Measurements from ENCODE around the gene CLTCL1. TPM values are rescaled to one million over a fixed set of nuclear protein-coding genes. Genes with fewer than 3 reads are reported as not detected.
"Not testable (repeated sequence)": the region's sequence is repeated elsewhere in the genome, so short reads cannot be mapped to it uniquely, and the experiment has no call there.

Gene CLTCL1
- total RNA-seq, 1 donor from 2014 or later = 4.5 TPM

DNA sequence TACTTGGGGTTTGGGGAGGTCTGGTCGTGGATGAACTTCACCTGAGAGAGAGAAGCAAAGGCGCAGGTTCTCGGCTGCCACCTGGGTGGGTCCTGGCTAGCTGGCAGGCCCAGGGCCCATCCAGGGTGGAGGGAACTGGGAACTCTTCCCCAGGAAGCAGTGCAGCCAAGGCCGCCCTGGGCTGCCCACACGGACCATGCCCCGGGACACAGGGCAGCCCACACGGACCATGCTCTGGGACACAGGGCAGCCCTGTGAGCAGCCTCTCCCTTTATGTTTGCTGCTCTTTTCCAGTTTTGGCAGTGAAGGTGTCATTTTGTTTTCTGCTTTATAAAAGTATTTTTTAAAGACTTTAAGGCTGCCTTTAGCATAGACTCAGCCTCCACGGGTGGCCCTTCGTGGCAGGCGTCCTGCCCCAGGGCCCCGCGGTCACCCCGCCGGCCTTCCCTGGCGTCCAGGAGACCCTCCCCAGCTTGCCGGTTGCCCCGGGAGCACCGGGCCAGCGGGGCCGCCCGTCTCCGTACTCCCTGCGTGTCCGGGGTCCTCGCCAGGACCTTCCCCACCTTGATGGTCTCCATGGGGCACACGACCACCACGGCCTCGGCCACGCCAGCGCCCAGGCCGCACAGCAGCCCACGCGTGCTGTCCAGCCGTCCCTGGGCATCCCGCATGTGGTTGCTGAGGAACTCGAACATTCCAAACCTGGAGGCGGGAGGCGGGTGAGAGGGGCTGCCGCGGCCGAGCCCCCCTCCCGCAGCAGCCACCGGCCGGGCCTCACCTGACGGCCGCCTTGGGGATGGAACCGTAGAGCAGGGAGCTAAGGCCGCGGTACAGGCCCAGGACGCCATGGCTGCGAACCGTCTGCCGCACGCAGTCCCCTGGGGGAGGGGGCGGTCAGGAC, 114.1 kb downstream of the CLTCL1 start:
- ATAC-seq (peak; percentile 31), DNase-seq (ENCODE audit: low spot score) (peak; percentile 74)

DNA sequence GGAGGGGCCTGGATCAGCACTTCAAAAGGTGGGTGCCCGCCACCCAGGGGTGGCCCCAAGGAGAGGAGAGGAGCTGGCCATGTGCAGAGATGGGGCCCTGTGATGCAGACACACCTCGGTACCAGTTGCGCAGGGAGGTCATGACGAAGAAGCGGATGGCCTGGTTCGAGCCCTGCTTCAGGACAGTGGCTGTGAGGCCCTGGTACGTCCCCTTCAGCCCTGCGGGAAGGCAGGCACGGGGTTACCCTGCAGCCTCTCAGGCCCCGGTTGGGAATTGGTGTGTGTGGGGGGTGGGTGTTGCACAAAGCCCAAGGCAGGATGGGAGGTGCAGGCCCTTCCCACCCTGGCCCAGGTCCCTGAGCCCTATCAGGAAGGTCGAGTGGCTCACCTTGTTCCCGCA, 114.8 kb downstream of the CLTCL1 start:
- no peak for DNase-seq (ENCODE audit: low spot score)
- ATAC-seq = no peak

DNA sequence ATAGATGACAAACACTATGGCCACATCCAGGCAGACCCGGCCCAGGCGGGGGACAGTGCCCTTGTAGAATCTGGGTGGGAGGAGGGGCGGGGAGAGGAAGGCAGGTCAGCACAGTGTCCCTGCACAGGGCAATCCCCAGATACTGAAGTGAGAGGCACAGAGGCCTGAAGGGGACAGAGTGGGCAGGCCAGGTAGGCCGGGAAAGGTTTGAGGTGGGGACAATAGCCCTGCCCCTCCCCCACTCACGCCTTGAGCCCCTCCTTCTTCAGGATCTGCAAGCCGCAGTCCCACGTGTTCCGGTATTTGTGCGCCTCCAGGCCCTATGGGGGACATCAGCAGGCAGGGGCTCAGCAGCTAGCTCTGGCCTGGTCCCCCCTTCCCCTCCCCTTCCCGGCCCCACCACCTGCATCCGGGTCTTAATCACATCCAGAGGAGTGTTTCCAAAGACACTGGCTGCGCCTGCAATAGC, 115.3 kb downstream of the CLTCL1 start:
- ATAC-seq (no peak), DNase-seq (ENCODE audit: low spot score) (no peak)

DNA sequence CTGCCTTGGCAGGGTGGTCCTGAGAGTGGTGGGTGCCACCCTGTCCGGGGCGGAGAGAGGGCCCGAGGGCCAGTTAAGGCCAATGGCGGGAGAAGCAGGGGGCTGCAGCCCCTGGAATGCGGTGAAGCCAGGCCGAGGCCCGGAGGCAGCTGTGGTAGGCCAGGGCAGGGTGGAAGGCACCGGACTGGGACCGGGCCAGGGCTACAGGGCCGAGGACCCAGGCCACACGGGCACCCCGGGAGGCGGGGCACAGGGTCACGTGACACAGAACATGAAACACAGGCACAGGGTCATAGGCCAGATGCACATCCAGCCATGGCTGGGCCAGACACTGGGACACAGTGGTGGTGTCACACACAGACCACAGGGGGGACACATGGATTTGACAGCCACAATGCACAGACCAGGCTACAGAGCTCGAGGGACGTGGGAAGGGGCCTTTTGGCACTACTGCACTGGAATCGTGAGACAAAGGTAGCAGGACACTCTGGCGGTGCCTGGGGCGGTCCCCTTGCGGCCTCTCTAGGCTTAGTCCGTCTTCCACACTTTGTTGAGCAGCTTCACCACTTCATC, 115.8 kb downstream of the CLTCL1 start:
- ATAC-seq (no peak), DNase-seq (ENCODE audit: low spot score) (peak; percentile 72)

DNA sequence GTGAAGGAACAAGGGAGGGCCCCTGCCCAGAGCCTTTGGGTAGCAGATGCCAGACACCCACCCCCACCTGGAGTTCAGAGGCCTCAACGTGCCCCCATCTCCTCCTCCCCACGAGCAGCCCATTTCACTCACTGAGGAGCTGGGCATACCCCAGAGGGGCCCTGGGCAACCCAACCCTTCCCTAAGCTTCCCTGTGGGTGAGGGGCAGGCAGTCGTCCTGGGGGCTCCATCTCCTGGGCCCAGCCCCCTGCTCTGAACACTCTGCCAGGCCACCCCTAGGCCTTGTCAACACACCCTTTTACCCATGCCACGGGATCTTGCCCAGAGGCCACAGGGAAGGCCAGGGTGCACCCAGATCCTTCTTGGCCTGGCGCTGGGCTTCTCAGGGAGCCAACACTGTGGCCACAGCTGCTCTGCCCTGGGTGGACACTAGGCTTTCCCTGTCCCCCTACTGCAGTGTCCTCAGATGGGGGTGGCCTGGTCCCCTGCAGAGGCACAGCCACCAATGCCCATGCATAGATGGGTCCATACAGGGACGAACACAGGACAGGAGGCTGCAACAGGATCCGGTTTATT, 116.4 kb downstream of the CLTCL1 start:
- peak; percentile 62 for DNase-seq (ENCODE audit: low spot score)
- no peak for ATAC-seq

DNA sequence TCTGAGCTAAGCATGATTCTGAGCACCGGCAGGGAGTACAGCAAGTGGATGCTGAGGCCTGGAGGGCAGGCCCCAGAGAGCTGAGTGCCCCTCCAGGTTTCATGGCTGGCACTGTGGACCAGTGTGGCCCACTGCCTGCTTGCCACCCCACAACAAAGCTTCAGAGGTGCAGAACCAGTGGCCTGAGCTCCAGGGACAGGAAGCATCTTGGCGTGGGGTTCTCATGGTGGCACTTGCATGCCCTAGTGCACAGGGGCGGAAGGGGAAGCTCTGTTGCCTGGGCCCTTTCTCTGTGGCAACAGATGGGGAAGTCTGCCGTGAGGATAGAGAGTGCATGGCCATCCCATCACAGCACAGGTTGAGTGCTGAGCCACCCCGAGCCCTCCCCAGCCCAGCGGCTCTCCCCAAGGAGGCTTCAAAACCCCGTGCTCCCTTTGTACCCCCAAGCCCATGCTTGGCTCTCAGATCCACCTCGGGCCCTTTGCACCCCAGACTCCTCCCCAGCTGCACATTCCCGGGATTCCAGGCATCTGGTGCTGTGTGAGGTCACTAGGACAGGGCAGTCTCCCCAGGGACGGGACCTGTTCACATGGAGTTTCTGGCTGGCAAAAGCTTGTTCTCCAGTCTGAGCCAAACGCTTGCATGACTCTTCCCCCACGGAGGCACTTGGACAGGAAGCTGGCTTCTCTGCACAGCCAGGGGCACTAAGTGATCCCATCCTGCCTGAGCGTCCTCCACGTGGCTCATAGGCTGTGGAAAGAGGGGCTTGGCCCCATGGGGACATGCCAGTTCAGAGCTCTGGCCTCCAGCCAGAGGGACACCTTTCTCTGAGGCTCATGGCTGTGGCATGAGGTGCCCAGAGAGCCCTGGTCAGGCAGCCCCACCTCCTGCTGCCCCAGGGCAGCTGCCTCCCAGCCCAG, 117.2 kb downstream of the CLTCL1 start:
- DNase-seq (ENCODE audit: low spot score) = peak; percentile 90

DNA sequence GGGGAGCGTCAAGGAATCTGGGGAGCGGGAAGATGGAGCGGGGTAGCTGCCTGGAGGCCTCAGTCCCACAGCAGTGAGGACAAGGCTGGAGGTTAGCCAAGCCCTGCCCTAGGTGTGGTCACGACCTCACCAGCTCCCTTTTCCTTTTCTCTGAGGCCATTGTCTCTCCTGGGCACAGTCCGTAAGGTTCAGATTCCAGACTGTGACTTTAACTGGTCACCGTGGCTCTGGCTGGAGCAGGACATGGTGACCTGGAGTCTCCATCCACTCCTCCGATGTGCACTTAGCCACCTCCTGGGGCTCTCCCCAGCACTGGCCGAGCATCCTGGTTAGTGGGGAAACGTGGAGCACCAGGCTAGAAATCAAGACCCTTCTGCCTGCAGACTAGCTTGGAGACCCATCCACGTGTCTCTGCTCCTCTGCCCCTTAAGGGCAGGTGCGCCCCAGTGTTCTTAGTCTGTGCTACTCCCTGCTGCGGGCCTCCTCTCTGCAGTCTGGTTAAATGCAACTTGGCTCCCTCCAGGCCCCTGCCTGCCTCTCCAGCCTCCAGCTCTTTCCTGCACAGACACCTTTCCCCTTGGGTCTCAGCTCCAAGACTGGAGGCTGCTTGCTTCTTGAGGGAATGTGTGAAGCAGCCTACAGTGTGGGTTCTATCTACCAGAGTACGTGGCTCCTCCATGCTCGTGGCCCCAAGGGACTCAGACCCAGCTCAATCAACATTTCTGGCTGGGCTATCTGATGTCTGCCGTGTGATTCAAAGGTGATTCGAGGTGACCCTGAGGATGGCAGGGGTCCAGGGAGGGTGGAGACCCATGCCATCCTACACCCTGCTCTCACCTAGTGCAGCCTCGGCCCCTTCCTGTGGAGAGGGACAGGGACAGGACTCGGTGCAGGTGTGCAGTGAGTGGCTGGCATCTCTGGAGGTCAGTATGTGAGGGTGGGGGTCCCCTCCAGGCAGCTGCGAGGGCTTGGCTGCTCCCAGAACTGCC, 118.2 kb downstream of the CLTCL1 start:
- no peak for DNase-seq (ENCODE audit: low spot score)

More for the DNA sequence above, 117.2 kb downstream of the CLTCL1 start:
- peak; percentile 25 for ATAC-seq

DNA sequence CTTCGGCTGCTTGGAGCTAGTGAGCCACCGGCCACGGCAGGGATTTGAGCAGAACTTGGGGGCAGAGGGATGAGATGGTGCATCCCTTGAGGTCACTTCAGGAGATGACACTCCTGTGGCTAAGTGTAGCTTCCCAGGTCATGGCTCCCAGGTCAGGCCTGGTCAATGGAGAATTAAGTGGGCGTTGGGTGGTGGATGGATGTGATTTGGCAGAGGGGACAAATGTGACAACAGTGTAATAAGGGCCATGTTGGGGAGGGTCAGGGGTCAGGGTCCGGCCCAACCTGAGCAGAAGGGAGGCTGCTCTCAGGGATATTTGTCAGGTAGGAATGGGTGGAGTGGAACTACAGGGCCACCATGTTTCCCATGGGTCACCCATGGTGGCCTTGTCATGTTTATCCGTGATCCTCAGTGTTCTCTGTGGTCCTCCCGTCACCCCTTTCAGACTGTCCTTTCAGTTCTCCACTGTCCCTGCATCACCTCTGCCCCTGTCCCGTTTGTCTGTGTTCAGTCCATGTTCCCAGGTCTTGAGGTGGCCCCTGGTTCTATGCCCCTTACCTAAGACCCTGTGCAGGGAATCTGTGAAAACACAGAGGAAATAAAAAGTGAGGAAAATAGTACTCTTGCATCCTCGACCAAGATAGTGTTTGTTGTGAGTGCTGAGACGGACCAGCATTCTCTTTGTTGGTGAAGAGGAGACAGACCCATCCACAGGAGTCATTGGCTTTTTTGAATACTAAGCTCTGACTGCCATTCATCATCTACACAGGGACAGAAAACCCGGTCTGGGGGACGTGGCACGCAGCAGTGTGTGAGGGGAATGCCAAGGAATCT, 119.1 kb downstream of the CLTCL1 start:
- DNase-seq (ENCODE audit: low spot score) = no peak
- no peak for ATAC-seq

More for the DNA sequence above, 118.2 kb downstream of the CLTCL1 start:
- no peak for ATAC-seq

DNA sequence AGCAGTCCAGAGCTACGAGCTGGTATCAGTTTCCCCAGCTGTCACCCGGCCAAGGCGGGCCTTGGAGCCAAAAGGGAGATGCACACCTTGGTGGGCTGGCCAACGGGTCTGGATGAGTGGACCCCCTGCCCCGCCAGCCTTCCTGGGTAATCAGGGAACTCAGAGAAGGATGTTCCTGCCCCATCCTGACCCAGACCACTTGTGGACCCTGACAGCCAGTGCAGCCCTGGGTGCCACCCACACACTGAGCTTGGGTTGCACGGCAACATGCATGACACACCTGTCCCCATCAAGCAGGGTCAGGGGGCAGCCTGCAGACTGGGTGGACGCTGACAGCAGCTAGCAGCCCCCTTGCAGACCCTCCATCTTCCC, 121.6 kb downstream of the CLTCL1 start:
- DNase-seq (ENCODE audit: low spot score) = no peak
- no peak for ATAC-seq

DNA sequence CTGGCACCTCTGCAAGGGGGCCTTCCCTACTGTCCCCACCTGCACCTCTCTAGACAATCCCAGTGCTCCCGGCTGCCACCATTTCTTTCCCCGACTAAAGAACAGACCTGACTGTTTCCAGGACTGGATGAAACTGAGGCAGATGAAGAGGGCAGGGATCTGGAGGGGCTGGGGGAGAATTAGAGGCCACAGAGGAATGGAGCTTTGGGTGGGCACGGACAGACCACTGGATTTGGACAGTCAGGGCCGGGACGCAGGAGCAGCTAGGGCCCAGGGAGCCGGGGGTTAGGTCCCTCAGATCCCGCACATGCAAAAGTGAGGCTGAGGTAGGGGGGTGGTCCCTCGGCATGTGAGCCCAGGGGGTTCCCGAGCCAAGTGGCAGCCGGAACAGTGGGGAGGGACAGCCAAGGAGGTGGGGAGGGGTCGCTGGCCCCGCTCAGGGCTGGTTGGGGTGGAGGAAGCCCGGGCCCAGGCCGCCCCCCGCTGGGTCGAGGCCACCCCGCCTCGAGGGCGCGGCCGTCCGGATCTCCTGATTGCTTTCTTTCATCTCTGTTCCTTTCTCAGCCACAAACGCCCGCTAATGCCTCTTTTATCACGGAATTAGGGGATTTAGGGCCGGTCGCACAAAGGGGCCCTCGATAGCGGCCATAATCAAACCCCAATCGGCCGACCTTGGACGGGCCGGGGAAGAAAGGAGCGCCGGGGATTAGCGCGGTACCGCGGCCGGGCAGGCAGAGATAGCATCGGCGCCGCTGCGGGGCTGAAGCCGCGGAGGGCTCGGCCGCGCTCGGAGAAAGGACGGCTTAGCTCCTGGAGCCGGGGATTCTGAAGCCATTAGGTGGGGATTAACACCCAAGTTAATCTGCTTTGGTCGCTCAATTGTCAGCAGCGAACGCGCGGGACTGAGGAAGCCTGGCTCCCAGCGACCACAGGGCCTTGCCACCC, 122.2 kb downstream of the CLTCL1 start:
- ATAC-seq (no peak), DNase-seq (ENCODE audit: low spot score) (no peak)

DNA sequence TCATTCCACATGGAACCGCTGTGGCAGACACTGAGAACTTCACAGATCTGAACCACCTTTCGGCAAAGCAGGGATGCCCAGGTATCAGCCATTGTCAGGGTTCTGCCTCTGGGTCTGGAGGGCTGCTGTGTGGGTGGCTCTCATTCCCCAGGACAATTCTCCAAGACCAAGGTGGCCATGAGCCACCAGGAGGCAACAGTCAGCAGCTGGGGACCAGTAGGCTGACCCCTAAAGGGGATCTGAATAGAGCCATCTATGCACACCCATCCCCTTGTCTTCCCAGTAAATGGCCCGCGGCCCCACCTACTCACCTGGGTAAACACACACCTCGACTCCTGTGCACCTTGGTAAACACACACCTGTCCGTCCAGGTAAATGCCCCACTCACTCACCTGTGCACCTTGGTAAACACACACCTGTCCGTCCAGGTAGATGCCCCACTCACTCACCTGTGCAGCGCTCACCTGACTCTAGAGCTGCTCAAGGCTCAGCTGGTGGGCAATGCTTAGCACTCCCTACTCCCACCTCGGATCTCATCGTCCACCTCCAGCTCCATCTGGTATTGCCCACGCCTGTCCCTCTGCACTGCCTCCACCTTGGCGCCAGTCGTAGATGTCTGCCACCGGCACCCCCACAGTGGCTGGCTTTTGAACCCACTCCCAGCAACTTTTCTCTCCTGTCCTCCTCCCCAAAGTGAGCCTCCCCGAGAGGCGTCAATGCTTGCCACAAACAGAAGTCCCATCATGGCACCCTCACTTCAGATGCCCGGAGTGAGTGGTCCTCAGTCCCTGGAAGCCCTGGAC, 123.2 kb downstream of the CLTCL1 start:
- DNase-seq (ENCODE audit: low spot score) (no peak), ATAC-seq (no peak)

DNA sequence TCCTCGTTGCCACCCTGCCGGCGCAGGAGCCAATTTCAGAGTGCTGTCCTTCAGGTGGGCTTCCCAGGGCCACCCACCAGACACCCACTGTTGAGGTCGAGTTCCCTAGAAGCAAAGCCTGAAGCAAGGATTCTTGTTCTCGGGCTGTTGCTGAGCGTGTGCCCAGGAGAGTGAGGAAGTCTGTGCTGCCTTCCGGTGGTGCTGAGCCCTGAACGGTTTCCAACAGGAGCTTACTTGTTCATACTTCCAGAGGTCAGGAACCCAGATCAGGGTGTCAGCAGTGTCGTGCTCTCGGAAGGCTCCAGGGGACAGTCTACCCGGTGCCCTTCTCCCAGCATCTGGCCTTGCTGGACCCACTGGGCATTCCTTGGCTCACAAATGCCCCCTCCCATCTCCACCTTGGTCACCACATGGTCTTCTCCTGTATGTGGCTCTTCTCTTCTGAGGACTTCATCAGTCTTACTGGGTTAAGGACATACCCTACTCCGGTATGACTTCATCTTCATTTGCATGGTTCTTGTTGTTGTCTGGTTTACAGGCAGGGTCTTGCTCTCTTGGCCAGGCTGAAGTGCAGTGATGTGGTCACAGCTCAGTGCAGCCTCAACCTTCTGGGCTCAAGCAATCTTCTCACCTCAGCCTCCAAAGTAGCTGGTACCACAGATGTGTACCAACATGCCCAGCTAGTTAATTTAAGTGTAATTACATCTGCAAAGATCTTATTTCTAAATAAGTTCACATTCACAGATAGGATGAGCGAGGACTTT, 124.2 kb downstream of the CLTCL1 start:
- DNase-seq (ENCODE audit: low spot score) (no peak), ATAC-seq (no peak)

DNA sequence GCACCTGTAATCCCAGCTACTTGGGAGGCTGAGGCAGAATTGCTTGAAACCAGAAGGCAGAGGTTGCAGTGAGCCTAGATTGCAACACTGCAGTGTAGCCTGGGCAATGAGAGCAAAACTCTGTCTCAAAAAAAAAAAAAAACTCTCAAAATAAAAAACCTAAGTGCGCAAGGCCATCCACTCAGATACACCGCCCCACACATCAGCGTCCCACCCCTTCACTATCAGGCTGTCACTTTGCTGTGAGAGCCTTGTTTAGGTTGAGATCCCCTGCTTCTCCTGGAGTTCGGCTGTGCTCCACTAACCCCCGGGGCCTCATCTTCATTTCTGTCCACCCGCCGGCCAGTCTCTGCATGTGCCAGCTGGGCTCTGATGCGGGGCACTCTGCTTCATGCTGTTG, 125.1 kb downstream of the CLTCL1 start:
- ATAC-seq = no peak
- no peak for DNase-seq (ENCODE audit: low spot score)

DNA sequence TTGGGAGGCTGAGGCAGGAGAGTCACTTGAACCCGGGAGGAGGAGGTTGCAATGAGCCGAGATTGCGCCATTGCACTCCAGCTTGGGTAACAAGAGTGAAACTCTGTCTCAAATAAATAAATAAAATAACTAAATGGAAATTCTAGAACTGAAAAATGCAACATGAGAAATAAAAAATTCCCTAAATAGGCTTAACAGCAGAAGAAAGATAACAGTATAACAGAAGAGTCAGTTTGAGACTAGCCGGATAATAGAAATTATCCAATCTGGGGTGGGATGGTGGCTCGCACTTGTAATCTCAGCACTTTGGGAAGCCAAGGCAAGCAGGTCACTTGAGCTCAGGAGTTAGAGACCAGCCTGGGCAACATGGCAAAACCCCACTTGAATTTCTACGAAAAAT, 127.1 kb downstream of the CLTCL1 start:
- ATAC-seq = no peak
- DNase-seq (ENCODE audit: low spot score) = no peak

DNA sequence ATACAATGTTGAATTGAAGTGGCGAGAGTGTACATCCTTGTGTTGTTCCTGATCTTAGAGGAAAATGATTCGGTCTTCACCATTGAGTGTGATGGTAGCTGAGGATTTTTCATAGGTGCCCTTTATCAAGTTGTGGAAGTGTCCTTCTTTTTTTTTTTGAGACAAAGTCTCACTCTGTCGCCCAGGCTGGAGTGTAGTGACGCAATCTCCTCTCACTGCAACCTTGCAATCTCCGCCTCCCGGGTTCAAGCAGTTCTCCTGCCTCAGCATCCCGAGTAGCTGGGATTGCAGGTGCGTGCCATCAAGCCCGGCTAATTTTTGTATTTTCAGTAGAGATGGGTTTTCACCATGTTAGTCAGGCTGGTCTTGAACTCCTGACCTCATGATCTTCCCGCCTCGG, 132.9 kb downstream of the CLTCL1 start:
- not testable (repeated sequence) for ATAC-seq; DNase-seq (ENCODE audit: low spot score)

DNA sequence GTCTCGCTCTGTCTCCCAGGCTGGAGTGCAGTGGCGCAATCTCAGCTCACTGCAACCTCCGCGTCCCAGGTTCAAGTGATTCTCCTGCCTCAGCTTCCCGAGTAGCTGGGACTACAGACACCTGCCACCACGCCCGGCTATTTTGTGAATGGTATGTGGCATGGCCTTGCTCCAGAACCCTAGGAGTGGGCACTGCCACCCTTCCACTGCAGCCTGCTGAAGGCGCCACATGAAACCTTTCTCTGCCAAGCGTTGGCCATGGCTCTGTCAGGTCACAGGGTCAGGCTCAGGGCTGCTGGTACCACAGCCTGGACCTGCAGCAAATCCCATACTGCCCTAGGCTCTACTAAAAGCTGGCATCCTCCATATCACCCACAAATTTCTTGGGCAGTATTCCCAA, 135.4 kb downstream of the CLTCL1 start:
- not testable (repeated sequence) for ATAC-seq

More for the DNA sequence above, 135.4 kb downstream of the CLTCL1 start:
- DNase-seq (ENCODE audit: low spot score) = not testable (repeated sequence)
